ENCODE results near the gene MLYCD. TPM values are rescaled to one million over a fixed set of nuclear protein-coding genes. Genes with fewer than 3 reads are reported as not detected.
A peak's percentile ranks its signal among the peaks of the same experiment; 100 is the strongest.

The MLYCD gene
- polyA plus RNA-seq (2012; ENCODE audit: insufficient read depth, insufficient read length, low read depth), result 1.8 TPM

GRCh38 chr16:83898463-83899271 lies at the start of gene MLYCD:
TSS of gene MLYCD (plus strand) at chr16:83899115. CDS start at chr16:83899145, 30 bp downstream.
- H3K4me3 ChIP-seq (ENCODE audit: low read depth, low read length), result peak within 1 kb of the TSS; percentile 61
- TF ChIP-seq CTCF (IDR thresholded peaks at IDR 0.05; ENCODE audit: low read depth, low read length), result no peak
- no peaks in the 10 kb centered on the region for H3K27me3 ChIP-seq
- no peaks in the 10 kb centered on the region for H3K9me3 ChIP-seq
- no peaks in the 10 kb centered on the region for H3K36me3 ChIP-seq
- DNase-seq, result peak; percentile 84
- no peaks in the 10 kb centered on the region; the same call in none of the 2 replicates for H3K4me1 ChIP-seq

GRCh38 chr16:83849421-83849820 lies 49.5 kb upstream of the MLYCD start:
- no peak overlapping the region for H3K4me3 ChIP-seq (ENCODE audit: low read depth, low read length)
- H3K4me1 ChIP-seq, result no peaks in the 10 kb centered on the region; the same call in 1 of the 2 replicates
- no peak for TF ChIP-seq CTCF (IDR thresholded peaks at IDR 0.05; ENCODE audit: low read depth, low read length)
- no peaks in the 10 kb centered on the region for H3K36me3 ChIP-seq
- H3K9me3 ChIP-seq, result no peaks in the 10 kb centered on the region
- H3K27me3 ChIP-seq, result no peaks in the 10 kb centered on the region; the same call in 1 of the 2 replicates
- no peak for DNase-seq

GRCh38 chr16:83850947-83851346 lies 48.0 kb upstream of the MLYCD start:
- TF ChIP-seq CTCF (IDR thresholded peaks at IDR 0.05; ENCODE audit: low read depth, low read length), result no peak
- Histone ChIP-seq H3K4me1 (no peaks in the 10 kb centered on the region; the same call in 1 of the 2 replicates), H3K27me3 (no peaks in the 10 kb centered on the region; the same call in 1 of the 2 replicates)

GRCh38 chr16:83851473-83851872 lies 47.4 kb upstream of the MLYCD start:
- Histone ChIP-seq H3K4me1 (no peaks in the 10 kb centered on the region; the same call in 1 of the 2 replicates), H3K9me3 (no peaks in the 10 kb centered on the region), H3K27me3 (no peaks in the 10 kb centered on the region; the same call in 1 of the 2 replicates), H3K36me3 (no peaks in the 10 kb centered on the region), H3K4me3 (ENCODE audit: low read depth, low read length) (no peak overlapping the region)
- no peak for TF ChIP-seq CTCF (IDR thresholded peaks at IDR 0.05; ENCODE audit: low read depth, low read length)
- no peak for DNase-seq

More at GRCh38 chr16:83850947-83851346, 48.0 kb upstream of the MLYCD start:
- no peaks in the 10 kb centered on the region for H3K36me3 ChIP-seq
- H3K9me3 ChIP-seq, result no peaks in the 10 kb centered on the region
- H3K4me3 ChIP-seq (ENCODE audit: low read depth, low read length), result no peak overlapping the region
- DNase-seq, result no peak

GRCh38 chr16:83852774-83853173 lies 46.1 kb upstream of the MLYCD start:
- Histone ChIP-seq H3K9me3 (no peaks in the 10 kb centered on the region), H3K36me3 (no peaks in the 10 kb centered on the region), H3K4me1 (no peaks in the 10 kb centered on the region; the same call in 1 of the 2 replicates), H3K27me3 (no peaks in the 10 kb centered on the region; the same call in 1 of the 2 replicates), H3K4me3 (ENCODE audit: low read depth, low read length) (no peak overlapping the region)
- TF ChIP-seq CTCF (IDR thresholded peaks at IDR 0.05; ENCODE audit: low read depth, low read length), result no peak
- DNase-seq, result no peak

GRCh38 chr16:83853834-83854233 lies 45.1 kb upstream of the MLYCD start:
- H3K27me3 ChIP-seq, result no peaks in the 10 kb centered on the region; the same call in 1 of the 2 replicates
- TF ChIP-seq CTCF (IDR thresholded peaks at IDR 0.05; ENCODE audit: low read depth, low read length), result no peak

More at GRCh38 chr16:83853834-83854233, 45.1 kb upstream of the MLYCD start:
- no peaks in the 10 kb centered on the region for H3K36me3 ChIP-seq
- no peak overlapping the region for H3K4me3 ChIP-seq (ENCODE audit: low read depth, low read length)
- no peak for DNase-seq
- no peaks in the 10 kb centered on the region for H3K9me3 ChIP-seq
- no peaks in the 10 kb centered on the region for H3K4me1 ChIP-seq
